K562 (cell line): ENCODE results near the gene IFT27. TPM values are rescaled to one million over a fixed set of nuclear protein-coding genes. Genes with fewer than 3 reads are reported as not detected.
A peak's percentile ranks its signal among the peaks of the same experiment; 100 is the strongest.

ENCODE experiments used
- CTCF ChIP-seq, 3 experiments: IDR thresholded peaks in 2 of 3; conservative IDR thresholded peaks in 1 of 3; 2 replicates each; pipeline ENCODE4 v1.5.1; 2011 to 2012; ENCODE audit warnings: low read length in 3 of 3, mild to moderate bottlenecking in 3 of 3, control low read depth in 2 of 3, improper control_type of control experiment in 1 of 3, inconsistent platforms in 1 of 3, low read depth in 1 of 3, mixed read lengths in 1 of 3, moderate library complexity in 1 of 3; ENCODE audit not compliant: insufficient read depth in 2 of 3
- RAD21 ChIP-seq, 2 experiments: fragments of 250-450 bp in 1 of 2; fragments of 450-650 bp in 1 of 2; sonication (Bioruptor Pico) in 1 of 2; formaldehyde crosslinking in 1 of 2; IDR thresholded peaks in 1 of 2; conservative IDR thresholded peaks in 1 of 2; 2 replicates each; pipeline versions ENCODE4 v1.4.0 to v1.8.0; 2020 to 2022; ENCODE audit warnings: mild to moderate bottlenecking in 2 of 2, moderate library complexity in 1 of 2
- SMC3 ChIP-seq: conservative IDR thresholded peaks from 2 replicates; pipeline ENCODE4 v1.6.1; 2011; ENCODE audit warnings: low read depth, low read length, improper control_type of control experiment; ENCODE audit not compliant: insufficient read depth
- STAG1 ChIP-seq: sonication (generic); formaldehyde crosslinking; IDR thresholded peaks from 2 replicates; pipeline ENCODE4 v1.5.0; 2020; ENCODE audit warnings: missing genetic modification reagents, borderline replicate concordance
- TEAD1 ChIP-seq, 2 experiments: fragments of 450-650 bp in 1 of 2; sonication (generic) in 1 of 2; formaldehyde crosslinking; IDR thresholded peaks; 2 replicates each; pipeline versions ENCODE4 v1.4.0 to v1.8.0; 2020 to 2022; ENCODE audit warnings: mild to moderate bottlenecking in 2 of 2, missing genetic modification reagents in 1 of 2
- polyA plus RNA-seq, 8 experiments: library from polyadenylated mRNA; depleted of rRNA in 4 of 8; stranded (reverse) in 5 of 8; unstranded in 3 of 8; fragments of >200 nt; fragmentation: Nextera tagmentation in 2 of 8; fragmentation: Illumina TruSeq in 1 of 8; extraction: Ambion mirVana in 2 of 8; extraction: Trizol in 1 of 8; gene quantifications; 2 replicates each; pipeline versions ENCODE4 v1.2.1 to v1.2.3, GENCODE V29; 2011 to 2014; ENCODE audit warnings: inconsistent platforms in 1 of 8, missing spikeins in 1 of 8
- total RNA-seq, 7 experiments: library from RNA; depleted of rRNA in 6 of 7; stranded (reverse); fragments of >200 nt in 6 of 7; fragmentation: Illumina TruSeq in 2 of 7; extraction: Trizol in 2 of 7; gene quantifications; 2 replicates each; pipeline versions ENCODE4 v1.2.1 to v1.2.3, GENCODE V29; 2011 to 2021; ENCODE audit warnings: low replicate concordance in 1 of 7
- TF ChIP-seq, protein P1 (sequence below): fragments of 450-650 bp; IDR thresholded peaks from 2 replicates; pipeline ENCODE4 v1.6.1; 2016; ENCODE audit warnings: mild to moderate bottlenecking, moderate library complexity
- TF ChIP-seq, protein P2 (sequence below): fragments of 450-650 bp; formaldehyde crosslinking; IDR thresholded peaks from 2 replicates; pipeline ENCODE4 v1.4.0; 2020; ENCODE audit warnings: mild to moderate bottlenecking, moderate library complexity

The IFT27 gene
- total and polyA plus RNA-seq, 9 of the 15 experiments (the other 6 are each of a cell fraction or from before 2014, with no cell fraction given) = 0.01 to 1.4 (median 0.14) TPM; not detected in 1

DNA sequence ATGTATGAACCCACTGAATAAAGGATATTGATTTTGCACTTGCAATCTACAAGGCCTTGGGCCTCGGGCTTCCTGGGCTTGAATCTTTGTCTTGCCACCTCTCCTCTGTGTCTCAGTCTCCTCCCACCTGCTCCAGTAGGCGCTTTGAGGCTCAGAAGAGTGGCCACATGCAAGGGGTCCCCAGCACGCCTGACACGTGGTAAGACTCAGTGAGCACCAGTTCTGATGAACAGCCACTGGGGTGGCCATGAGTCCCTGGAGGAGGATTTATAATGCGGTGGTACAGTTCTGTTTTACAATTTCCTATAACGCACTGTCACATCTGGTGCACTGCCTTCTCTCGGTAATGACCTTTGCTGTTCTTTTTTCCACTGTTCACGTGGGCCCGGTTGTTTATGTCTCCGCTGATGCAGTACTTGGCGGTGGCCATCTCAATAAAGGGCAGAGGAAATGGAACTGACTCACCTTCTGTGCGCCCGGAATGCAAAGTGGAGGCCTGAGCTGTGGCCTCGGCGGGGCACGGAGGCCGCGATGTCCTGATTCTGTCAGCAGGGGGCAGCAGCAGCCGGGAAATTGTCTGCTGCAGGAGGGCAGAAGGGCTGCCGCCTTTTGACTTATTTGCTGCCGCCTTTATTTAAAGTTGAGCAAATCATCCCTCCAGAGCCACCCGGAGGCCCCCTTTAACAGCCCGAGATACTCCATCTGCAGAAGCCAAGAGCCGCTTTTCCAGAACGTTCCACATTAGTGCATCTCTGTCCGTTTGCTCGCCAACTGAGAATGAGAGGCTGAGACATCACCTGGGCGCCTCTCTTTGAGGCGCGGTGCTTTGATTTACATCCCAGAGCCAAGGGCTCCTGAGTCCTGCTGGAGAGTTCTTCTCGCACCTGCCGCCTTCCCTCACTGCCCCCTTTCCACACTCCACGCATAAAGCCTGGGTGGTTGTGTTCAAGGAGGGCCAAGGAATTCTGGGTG, 6.0 kb upstream of the IFT27 start (continued):
- TF ChIP-seq, protein P1, sequence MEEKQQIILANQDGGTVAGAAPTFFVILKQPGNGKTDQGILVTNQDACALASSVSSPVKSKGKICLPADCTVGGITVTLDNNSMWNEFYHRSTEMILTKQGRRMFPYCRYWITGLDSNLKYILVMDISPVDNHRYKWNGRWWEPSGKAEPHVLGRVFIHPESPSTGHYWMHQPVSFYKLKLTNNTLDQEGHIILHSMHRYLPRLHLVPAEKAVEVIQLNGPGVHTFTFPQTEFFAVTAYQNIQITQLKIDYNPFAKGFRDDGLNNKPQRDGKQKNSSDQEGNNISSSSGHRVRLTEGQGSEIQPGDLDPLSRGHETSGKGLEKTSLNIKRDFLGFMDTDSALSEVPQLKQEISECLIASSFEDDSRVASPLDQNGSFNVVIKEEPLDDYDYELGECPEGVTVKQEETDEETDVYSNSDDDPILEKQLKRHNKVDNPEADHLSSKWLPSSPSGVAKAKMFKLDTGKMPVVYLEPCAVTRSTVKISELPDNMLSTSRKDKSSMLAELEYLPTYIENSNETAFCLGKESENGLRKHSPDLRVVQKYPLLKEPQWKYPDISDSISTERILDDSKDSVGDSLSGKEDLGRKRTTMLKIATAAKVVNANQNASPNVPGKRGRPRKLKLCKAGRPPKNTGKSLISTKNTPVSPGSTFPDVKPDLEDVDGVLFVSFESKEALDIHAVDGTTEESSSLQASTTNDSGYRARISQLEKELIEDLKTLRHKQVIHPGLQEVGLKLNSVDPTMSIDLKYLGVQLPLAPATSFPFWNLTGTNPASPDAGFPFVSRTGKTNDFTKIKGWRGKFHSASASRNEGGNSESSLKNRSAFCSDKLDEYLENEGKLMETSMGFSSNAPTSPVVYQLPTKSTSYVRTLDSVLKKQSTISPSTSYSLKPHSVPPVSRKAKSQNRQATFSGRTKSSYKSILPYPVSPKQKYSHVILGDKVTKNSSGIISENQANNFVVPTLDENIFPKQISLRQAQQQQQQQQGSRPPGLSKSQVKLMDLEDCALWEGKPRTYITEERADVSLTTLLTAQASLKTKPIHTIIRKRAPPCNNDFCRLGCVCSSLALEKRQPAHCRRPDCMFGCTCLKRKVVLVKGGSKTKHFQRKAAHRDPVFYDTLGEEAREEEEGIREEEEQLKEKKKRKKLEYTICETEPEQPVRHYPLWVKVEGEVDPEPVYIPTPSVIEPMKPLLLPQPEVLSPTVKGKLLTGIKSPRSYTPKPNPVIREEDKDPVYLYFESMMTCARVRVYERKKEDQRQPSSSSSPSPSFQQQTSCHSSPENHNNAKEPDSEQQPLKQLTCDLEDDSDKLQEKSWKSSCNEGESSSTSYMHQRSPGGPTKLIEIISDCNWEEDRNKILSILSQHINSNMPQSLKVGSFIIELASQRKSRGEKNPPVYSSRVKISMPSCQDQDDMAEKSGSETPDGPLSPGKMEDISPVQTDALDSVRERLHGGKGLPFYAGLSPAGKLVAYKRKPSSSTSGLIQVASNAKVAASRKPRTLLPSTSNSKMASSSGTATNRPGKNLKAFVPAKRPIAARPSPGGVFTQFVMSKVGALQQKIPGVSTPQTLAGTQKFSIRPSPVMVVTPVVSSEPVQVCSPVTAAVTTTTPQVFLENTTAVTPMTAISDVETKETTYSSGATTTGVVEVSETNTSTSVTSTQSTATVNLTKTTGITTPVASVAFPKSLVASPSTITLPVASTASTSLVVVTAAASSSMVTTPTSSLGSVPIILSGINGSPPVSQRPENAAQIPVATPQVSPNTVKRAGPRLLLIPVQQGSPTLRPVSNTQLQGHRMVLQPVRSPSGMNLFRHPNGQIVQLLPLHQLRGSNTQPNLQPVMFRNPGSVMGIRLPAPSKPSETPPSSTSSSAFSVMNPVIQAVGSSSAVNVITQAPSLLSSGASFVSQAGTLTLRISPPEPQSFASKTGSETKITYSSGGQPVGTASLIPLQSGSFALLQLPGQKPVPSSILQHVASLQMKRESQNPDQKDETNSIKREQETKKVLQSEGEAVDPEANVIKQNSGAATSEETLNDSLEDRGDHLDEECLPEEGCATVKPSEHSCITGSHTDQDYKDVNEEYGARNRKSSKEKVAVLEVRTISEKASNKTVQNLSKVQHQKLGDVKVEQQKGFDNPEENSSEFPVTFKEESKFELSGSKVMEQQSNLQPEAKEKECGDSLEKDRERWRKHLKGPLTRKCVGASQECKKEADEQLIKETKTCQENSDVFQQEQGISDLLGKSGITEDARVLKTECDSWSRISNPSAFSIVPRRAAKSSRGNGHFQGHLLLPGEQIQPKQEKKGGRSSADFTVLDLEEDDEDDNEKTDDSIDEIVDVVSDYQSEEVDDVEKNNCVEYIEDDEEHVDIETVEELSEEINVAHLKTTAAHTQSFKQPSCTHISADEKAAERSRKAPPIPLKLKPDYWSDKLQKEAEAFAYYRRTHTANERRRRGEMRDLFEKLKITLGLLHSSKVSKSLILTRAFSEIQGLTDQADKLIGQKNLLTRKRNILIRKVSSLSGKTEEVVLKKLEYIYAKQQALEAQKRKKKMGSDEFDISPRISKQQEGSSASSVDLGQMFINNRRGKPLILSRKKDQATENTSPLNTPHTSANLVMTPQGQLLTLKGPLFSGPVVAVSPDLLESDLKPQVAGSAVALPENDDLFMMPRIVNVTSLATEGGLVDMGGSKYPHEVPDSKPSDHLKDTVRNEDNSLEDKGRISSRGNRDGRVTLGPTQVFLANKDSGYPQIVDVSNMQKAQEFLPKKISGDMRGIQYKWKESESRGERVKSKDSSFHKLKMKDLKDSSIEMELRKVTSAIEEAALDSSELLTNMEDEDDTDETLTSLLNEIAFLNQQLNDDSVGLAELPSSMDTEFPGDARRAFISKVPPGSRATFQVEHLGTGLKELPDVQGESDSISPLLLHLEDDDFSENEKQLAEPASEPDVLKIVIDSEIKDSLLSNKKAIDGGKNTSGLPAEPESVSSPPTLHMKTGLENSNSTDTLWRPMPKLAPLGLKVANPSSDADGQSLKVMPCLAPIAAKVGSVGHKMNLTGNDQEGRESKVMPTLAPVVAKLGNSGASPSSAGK = no peak
- TF ChIP-seq STAG1 = peak; percentile 62; the same call in 1 of the 2 replicates
- TF ChIP-seq RAD21 (CRISPR knock-in tag; conservative IDR thresholded peaks at IDR 0.05 in 1 of 2, IDR thresholded peaks at IDR 0.05 in 1 of 2) = peak; percentile 73 to 80
- TF ChIP-seq, protein P2, sequence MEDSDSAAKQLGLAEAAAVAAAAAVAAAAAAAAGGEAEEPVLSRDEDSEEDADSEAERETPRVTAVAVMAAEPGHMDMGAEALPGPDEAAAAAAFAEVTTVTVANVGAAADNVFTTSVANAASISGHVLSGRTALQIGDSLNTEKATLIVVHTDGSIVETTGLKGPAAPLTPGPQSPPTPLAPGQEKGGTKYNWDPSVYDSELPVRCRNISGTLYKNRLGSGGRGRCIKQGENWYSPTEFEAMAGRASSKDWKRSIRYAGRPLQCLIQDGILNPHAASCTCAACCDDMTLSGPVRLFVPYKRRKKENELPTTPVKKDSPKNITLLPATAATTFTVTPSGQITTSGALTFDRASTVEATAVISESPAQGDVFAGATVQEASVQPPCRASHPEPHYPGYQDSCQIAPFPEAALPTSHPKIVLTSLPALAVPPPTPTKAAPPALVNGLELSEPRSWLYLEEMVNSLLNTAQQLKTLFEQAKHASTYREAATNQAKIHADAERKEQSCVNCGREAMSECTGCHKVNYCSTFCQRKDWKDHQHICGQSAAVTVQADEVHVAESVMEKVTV (CRISPR knock-in tag) = peak; percentile 43; the same call in 1 of the 2 replicates
- TF ChIP-seq CTCF (IDR thresholded peaks at IDR 0.05 in 2 of 3, conservative IDR thresholded peaks at IDR 0.05 in 1 of 3; ENCODE audit: insufficient read depth in 2 of 3, low read depth in 1 of 3, low read length in 3 of 3) = peak; percentile 79 to 85 (median 81)
- TF ChIP-seq TEAD1 (CRISPR knock-in tag; IDR thresholded peaks at IDR 0.05) = peak in 1 of 2 experiments; percentile 37; a peak in 1 of 4 replicates
- TF ChIP-seq SMC3 = peak; percentile 66; the same call in 1 of the 2 replicates
